ENCODE measurements around the gene GFAP.

GFAP gene

DNA sequence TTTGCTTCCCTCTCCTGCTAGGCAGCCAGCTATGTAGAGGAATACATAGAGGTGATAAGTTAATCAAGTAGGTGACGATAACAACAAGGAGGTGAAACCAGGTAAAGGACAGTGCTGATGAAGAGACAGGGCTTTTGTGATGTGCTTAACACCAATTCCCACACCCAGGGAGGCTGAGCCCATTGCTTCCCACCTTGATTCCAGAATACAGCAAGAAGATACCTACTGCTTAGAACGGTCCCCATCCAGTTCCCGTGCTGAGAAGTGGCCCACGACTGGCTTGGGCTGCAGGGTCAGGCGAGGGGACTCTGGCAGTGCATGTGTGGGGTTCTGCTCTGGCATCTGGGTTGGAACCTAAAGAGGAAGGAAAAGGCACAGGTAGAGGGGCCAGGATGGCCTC, 16.1 kb upstream of the GFAP start:
- no peak for DNase-seq

DNA sequence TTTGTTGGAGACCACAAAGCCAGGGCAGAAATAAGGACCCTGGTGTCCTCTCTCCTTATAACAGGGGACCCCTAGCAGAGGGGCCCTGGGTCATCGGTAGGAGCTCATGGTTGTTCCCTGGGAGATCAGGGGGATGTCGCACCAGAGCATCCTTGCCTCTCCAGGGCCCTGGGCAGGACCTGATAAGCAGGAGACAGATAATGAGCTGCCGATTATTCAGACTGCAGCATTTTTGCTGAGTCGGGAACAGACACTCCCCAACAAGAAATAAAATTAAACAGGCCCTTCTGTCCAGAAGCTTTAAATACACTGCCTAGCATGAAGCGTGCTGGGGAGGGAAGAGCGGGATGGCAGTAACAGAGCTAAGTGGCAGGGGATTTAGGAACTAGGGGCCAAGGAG, 15.4 kb upstream of the GFAP start:
- no peak for DNase-seq

DNA sequence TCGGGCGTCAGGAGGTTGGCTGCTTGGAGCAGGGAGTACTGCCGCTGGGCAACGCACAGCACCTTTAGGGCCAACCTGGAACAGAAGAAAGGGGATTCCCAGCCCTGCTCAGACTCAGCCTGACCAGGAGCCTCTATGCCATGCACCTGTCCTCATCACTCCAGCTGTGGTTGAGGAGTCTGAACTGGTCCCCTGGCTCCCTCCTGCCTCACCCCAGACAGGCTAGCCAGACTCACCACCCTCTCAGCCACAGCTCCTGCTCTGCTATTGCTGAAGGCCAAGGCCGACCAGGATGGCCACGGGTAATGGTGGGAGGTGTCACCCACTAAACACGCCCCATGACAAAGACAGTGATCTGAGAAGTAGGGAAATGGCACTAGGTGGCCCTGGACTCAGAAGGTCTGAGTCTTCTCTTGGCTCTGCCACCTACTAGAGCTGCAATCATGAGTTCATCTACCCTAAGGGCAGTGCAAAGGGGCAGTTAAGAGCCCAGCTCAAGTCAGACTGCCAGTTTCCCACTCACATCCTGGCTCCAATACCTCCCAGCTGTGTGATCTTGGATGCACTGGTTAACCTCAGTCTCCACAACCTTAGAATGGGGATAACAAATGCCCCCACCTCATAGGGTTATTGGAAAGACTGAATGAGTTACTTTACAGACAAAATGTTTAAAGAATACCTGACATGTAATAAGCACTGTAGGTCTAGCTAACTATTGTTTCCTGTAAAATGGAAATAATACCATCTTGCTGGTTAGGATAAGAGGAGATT, 13.8 kb upstream of the GFAP start:
- no peak for DNase-seq

DNA sequence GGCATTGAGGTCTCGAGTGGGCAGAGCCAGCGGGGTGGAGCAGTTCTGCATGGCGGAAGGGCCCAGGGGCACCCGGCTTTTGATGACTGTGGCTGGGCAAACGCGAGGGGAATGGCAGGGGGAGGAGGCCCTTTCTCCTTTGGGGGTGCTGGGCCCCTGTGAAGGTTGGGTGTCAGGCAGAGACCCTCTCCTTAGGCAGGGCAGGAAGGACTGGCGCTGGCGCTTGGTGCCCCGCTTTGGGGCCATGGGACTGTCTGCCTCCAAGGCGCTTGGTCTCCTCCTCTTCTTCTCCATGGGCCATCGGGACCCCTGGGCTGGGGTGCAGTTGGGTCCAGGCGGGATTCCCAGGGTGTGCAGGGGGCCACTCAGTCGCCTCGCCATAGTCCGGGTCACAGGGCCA, 12.8 kb upstream of the GFAP start:
- no peak for DNase-seq

DNA sequence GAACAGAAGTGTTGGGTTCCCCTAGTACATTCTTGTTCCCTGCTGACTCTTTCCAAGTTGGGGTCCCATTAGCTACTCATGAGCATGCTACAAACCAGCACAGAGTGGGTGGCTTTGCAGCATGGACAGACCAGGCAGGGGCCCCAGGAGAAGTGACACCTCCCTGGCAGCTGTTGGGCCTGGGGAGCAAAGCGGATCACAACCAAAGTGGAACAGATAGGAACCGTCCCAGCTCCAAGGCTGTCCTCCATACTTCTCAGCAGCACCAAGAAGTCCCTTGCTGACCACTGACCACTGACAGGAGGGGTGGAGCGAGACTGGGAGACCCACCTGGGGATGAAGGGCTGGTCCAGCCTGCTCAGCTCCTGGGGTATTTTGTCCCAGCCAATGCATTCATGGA, 12.4 kb upstream of the GFAP start:
- no peak for DNase-seq

DNA sequence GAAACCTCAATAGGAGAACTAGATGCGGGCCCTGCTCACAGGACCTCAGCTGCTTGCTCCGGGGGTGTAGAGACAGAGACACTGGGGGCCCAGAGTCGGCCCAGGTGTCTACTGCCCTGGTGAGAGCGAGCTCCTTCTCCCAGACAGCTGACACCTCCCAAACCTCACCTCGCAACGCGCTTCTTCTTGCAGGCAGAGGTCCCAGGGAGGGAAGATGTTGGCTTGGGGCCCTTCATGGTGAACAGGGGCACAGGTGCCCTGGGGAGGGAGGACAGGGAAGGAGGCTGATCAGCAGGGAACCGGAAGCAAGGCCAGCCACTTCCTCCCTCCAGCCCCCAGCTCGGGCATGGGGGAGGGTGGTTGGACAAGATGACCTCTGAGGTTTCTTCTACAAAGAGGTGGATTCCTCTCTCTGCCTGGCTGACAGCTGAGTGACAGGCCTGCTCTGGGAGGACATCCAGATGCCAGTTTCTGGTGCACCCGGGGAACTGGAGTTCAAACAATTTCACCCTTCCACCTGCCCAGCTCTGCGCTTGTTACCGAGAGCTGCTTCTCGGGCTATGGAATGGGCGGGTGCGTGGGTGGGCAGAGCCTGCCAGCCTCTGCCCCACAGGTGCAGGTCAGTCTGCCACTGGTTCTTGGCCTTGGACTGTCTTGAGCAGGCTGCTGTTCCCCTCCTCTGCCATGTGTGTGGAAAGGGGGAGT, 11.7 kb upstream of the GFAP start:
- no peak for DNase-seq

DNA sequence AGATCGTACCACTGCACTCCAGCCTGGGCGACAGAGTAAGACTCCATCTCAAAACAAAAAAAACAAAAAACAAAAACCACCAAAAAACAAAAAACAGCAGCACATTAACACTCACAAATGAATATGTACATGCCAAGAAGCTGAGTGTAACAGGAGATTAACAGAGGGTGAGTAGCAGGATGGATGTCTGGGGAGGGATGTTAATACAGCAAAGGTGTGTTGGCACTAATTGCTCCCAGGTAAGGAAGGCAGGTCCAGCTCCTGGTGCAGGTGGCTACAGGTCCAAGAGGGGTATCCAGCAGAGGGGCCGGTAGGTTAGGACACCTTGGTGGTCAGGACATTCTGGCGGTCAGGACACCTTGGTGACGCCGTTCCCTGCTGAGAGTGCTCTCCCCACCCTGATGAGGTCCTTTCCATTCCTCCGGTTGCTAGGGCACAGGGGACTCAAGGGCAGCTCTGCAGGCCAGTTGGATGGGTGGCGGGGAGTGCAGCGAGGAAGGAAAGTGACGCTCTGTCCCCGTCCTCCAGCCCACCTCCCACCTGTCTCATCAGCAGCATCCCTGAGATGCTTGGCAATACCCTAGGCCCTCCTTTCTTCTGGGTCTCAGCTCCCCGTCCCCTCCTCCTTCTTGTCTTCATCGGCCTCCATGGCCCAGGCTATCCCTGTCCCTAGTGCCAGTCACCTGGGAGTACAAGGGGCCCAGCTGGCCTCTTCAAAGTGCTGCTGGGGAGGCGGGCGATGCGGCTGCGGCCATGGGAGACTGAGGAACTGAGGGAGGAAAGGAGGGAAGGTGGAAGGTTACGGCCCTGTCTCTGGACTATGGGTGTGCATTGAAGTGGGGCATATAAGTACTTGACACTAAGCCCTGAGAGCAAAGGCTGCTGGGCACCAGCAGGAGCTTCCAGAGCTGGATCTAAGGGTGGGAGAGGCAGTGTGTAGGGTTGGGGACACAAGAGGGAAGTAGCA, 10.7 kb upstream of the GFAP start:
- no peak for DNase-seq

DNA sequence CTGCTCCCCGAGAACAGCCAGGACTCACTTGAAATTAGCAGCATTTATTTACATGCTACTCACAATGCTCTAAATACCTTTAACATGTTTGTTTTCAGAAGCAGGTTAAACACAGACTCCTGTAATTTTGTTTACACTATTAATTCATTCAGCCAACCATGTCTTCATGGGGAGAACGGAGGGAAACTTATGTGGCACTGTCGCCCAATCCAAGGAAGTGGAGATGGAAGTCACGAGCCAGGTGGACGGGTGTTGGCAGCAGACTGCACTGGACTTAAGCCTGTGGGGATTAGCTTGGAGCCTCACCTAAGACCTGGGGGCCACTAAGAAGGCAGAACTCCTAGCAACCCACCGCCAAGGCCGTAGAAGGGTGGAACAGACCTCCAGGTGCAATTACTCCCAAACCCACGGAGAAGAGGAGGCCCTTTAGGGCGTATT, 8.8 kb upstream of the GFAP start:
- no peak for DNase-seq

DNA sequence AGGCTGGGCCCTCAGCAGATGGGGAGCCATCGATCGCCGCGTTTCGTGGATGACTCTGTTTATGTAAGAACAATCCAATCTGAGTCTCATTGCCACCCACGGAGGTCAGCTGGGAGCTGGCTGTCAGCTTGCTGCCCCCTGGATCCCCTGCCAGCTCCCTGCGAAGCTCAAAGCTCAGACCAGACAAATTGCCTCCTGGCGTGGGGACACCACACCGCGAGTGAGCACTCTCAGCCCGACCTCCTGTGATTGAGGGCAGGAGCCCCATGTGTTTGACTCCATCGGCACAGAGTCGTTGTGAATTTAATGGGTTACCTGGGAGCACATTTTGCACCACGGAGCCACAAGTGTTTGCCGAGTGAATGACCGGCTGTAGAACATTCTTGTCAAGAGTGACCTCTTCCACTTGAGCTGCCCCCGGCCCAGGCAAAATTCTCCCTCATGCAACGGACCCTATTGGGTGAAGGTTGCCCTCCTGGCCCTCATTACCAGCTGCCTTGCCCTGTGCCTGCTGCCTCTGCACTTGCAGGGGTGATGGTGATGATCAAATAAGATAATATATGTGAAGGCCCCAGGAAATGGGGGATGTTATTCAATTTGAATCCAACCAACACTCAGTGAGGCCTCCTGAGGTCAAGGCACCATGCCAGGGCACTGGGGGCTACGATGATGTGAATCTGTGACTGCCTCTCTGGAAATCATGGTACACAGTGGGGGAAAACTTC, 7.6 kb upstream of the GFAP start:
- DNase-seq, result no peak

DNA sequence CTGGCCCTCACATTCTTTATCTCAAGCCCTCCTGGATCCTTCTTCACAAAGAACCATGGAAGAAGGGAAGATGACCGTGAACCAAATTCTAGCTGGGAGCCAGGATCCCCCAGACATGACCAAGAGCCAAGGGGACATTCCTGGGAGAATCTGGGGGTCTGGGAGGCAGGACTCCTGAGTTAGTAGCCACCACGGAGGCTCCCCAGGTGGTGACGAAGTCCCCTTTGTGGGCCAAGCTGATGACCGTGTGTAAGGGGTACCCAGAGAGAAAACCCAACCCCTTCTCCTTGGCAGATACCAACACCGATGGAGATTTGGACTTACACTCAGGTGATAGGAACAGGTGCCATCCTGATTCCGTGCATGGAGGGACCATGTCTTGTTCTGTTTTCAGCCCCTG, 6.8 kb upstream of the GFAP start:
- DNase-seq, result no peak

DNA sequence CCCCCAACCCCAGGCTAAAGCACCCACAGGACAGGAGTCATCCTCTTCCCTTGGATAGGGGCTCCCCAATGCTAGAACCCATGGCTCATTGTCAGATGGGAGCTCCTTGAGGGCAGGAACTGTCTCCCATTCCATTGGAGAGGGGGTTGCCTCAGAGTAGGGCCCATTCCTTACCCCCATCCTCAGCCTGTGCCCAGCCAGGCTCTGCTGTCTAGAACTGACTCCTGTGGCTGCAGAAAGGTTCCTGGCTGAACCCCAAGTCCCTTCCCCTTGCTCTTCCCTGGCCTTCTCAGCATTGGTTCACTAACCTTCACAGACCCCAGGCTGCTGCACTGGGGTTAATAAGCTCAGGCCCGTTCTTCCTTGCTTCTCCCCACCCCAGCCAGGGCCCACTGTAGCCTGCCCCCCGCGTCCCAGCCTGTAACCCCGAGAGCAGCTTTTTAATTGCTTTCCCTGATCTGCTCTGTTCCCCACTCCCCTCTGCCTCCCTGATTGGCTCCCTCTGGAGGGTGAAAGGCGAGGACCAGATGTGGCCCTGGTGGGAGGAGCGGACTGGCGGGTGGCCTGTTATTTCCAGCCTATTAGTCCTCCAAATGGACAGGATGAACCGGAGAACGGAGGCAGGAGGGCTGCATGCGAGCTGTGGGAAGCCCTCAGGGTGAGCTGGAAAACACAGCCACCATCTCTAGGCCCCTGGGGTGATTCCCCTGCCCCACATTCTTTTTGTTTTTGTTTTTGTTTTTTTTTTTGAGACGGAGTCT, 6.0 kb upstream of the GFAP start:
- DNase-seq, result no peak

DNA sequence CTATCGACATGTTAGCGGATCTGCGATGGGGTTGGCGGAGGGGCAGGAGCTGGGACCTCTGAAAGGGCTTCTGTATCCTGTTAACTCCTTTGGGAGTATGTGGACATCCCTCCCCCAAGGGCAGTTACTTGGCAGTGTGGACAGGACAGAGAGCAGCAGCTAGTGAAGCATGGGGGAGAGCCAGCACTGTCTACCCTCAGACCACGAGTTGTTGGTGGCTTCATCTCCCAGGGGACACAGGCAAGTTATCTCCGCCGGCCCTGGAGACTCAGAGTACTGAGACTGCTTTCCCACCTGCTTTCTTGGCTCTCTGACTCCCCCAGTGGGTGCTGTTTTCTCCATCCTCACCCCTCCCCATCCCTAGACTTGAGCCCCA, 5.3 kb upstream of the GFAP start:
- no peak for DNase-seq

DNA sequence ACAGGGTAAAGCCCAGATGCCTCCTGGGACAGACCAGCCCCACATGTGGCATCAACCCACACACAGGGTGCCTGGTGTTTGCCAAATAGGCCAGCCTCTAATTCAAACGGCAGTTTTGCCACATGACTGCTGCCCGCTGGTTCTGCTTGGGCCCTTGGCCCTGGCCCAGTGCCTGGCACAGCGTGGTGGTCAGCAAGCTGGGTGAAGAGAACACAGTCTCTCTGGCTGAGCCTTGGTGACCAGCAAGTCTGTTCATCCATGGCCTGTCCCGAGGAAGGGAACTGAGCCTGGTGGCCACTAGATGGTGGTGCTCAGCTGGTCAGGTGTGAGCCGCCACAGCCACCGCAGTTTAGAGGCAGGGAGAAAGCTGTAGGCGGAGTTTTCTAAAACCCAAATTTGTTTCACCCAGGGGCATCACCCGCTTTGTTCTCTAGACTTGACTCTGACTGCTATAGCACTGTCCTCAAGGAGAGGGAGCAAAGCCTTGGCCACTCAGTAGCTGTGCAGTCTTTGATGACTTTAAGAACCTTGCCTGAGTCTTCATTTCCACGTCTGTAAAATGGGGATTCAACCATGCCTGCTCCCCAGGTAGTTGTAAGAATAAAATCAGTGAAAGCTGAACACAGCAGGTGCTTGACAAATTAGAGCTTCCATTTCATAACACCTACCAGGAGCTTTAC, 4.7 kb upstream of the GFAP start:
- peak; percentile 44 for DNase-seq

DNA sequence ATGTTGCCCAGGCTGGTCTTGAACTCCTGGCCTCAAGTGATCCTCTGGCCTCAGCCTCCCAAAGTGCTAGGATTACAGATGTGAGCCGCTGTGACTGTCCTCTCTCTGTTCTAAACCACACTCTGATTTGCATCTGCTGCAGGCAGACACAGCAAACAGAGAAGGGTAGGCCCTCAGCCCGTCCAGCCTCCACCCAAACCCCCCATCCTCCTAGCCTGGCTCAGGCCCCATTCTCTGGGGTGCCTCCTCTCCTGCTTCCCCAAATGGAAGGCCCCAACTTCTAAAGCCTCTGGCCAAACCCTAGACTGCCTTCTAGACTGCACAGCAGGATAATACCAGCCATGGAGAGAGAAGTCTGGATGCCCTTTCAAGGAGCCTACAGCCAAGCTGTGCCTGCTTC, 4.1 kb upstream of the GFAP start:
- DNase-seq, result no peak

DNA sequence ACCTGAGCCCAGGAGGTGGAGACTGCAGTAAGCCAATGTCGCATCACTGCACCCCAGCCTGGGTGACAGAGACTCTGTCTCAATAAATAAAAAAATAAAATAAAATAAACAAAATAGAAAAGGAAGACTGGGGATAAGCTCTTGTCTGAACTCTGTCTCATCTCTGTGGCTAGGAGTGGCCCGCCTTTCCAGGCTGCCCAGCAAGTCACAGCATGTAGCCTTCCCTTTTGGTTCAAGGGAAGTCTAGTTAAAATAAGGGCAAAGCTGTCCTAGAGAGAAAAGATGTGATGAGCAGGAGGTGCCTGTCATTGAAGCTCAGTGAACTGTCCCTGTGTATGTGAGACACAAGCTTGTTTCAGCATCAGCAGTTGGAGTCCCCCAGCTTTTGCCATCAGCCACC, 2.7 kb upstream of the GFAP start:
- no peak for DNase-seq

DNA sequence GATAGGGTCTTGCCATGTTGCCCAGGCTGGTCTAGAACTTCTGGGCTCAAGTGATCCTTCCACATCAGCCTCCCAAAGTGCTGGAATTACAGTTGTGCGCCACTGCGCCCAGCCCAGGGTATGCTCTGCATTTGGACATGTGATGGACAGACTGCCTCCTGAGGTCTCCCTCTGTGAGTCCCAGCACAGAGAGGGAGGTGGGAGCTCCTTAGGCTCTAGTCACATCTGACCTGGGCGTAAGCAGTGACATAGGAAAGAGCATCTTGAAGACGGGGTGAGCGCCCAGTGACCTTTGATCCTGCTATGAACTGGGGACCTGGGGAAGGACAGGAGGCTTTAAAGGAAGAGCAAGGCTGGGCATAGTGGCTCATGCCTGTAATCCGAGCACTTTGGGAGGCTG, 2.2 kb upstream of the GFAP start:
- DNase-seq, result no peak

DNA sequence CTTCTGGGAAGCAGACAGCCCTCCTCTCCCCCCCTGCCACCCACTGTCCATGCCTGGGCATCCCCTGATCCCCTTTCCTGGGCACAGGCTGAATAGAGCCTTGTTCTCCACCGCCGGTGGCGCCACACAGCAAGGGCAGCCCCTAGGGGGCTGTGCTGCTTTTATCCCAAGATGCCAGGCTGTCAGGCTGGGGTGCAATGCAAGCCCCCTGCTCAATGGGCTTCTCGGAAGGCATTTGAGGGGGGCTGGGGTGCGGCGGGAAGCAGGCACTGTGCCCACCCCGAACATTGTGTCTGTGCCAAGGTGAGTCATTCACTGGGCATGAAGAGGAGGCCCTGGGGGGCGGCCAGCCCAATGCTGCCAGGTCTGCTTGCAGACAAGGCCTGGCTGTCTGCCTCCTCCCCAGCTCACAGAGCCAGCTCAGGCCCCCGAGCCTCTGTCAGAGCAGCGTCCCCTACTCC, 1.5 kb upstream of the GFAP start:
- no peak for DNase-seq

DNA sequence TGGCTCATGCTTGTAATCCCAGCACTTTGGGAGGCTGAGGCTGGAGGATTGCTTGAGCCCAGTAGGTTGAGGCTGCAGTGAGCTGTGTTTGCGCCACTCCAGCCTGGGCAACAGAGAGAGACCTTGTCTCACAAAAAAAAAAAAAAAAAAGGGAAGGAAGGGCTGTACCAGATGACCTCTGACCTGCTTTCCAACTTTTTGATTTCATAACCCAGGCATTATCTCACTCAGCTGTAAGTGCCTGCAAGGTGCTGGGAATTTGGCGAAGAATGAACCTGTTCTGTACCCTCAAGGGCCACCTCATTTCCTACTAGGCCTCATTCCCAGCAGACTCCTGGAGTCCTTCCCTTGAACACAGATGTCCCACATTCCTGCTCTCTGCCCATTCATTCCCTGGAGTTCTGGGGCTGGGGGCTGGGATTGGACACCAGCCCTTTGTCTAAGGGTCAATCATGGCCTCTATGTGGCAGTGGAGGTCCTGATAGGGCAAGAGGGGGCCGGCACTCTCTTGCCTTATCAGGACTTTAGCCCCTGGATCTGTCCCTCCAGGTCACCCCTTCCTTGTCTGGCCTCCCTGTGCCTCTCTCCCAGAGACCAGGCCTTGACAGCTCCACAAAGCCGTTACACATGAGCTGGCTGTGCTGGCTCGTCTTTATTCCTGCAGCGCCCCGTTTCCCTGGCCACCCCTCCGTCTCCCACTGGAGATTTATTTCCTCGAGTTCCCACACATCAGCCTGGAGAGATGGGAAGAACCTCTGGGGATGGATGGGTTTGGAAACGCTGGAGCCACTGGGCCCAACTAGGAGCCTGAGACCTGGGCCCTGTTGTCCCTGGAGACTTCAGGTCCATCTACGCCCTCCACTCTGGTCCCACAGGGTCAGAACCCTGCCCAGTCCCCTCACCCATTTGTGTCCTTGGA, 821 bp upstream of the GFAP start:
- DNase-seq, result no peak

DNA sequence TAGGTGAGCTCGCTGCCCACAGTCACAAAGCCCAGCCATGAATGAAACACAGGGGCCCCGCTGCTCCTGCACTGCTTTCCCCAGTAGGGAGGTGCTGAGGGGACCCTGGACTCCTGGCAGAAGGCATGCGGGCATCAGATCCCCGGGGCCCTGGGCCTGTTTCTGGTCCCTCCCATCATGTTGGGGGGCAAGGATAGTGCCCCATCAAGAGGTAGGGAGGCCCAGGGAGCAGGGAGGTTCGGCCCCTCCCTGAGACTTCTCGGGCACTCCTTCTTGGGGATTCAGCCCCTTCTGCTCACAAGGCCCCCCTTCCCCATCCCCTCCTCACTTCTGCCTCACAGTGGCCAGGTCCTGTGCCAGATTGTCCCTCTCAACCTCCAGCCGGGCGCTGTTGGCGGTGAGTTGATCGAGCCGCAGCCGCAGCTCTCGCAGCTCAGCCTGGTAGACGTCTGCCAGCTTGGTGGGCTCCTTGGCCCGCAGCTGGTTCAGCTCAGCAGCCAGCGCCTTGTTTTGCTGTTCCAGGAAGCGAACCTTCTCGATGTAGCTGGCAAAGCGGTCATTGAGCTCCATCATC, 515 bp downstream of the GFAP start:
- DNase-seq, result no peak

DNA sequence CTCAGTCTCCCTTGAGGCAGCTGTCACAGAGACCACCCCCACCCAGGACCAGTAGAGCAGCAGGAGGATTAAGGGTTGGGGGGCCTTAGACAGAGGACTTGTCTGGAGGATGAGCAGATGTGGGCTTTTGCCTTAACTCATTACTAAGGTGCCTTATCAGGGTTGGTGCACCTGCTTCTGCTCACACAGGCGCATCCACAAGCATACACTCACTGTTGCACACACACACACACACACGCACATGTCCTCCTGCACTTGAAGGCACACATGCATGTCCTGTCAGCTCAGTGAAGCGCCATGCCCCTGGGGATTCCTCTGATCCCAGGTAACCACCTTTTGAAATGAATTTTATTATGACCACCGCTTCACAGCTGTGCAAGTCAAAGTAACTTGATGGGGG, 1.2 kb downstream of the GFAP start:
- no peak for DNase-seq

All from central memory CD4-positive, alpha-beta T cell (primary cell).